ENCODE data around the gene DRD4. TPM values are rescaled to one million over a fixed set of nuclear protein-coding genes. Genes with fewer than 3 reads are reported as not detected.

The DRD4 gene
- total and polyA plus RNA-seq, 10 of the 15 experiments (the other 5 are each of a cell fraction or from before 2014, with no cell fraction given): not detected

- no peaks in the 10 kb centered on the region for H3K27me3 ChIP-seq (replicated peaks in 1 of 2; ENCODE audit: control insufficient read depth in 2 of 2, insufficient read depth in 2 of 2, low read length in 1 of 2)
- H3K9ac ChIP-seq (ENCODE audit: control insufficient read depth, insufficient read depth, low read length): no peak overlapping the region
- ChIA-PET CTCF (no interaction called here), RAD21 (ENCODE audit: unreplicated experiment) (no interaction called here), SMC1A (ENCODE audit: uncharacterized antibody, unreplicated experiment) (no interaction called here), POLR2A (interaction anchor here (1.1 kb wide), 1 partner anchor 103 kb away, joined by 3 read pairs; no protein-coding TSS in a partner anchor)
- no peaks in the 10 kb centered on the region; the same call in 1 of the 2 replicates for H4K20me1 ChIP-seq (ENCODE audit: control insufficient read depth, insufficient read depth)
- intact Hi-C loops (cut with micrococcal nuclease; ENCODE audit: unreplicated experiment) (no loop called here), in situ Hi-C loops (cut with MboI) (no loop called here)
- peaks cover 17 to 21% of the 10 kb centered on the region in 2 experiments; a peak in 3 of 4 replicates for H3K36me3 ChIP-seq (ENCODE audit: control insufficient read depth in 2 of 2, insufficient read depth in 2 of 2, low read length in 1 of 2)
- no peak overlapping the region for H2AFZ ChIP-seq (ENCODE audit: control insufficient read depth, low read depth, low read length)
- TF ChIP-seq SMAD1 (IDR thresholded peaks at IDR 0.05; ENCODE audit: low read depth, partially characterized antibody) (no peak), ZBTB33 (IDR thresholded peaks at IDR 0.05) (no peak), SPI1 (IDR thresholded peaks at IDR 0.05; ENCODE audit: borderline replicate concordance, insufficient read depth, low read depth, low read length) (no peak), ZNF24 (IDR thresholded peaks at IDR 0.05) (no peak), HDAC6 (IDR thresholded peaks at IDR 0.05; ENCODE audit: unreplicated experiment) (no peak), JUNB (IDR thresholded peaks at IDR 0.05) (no peak), USF1 (IDR thresholded peaks at IDR 0.05; ENCODE audit: borderline replicate concordance, extremely low read length, insufficient read depth, low read depth, low read length) (no peak)
- peaks cover 9% of the 10 kb centered on the region for H3K79me2 ChIP-seq (ENCODE audit: control insufficient read depth, insufficient read depth, low read length)
- no peak overlapping the region for H3K27ac ChIP-seq (ENCODE audit: control insufficient read depth, insufficient read depth)
- H3K9me3 ChIP-seq (replicated peaks; ENCODE audit: control insufficient read depth, insufficient read depth, low read length): no peaks in the 10 kb centered on the region
- FAIRE-seq (no peak), ATAC-seq (no peak), DNase-seq (ENCODE audit: low read depth, low spot score) (no peak)
- no TSS peak for BruUV-seq (replicated peaks)
- H3K4me2 ChIP-seq (ENCODE audit: control insufficient read depth, insufficient read depth): no peak overlapping the region
- H3K4me3 ChIP-seq: no peak overlapping the region
- 96% methylated on average over 13 of the region's 13 CpGs for WGBS (ENCODE audit: insufficient coverage, insufficient replicate concordance, low lambda C conversion rate, missing lambda C conversion rate)
- H3K4me1 ChIP-seq (ENCODE audit: control insufficient read depth, insufficient read depth, low read length): peaks cover 7% of the 10 kb centered on the region; the same call in 1 of the 2 replicates
These were observed 50.7 kb downstream of the DRD4 start for GRCh38 chr11:687751-688150.
